Astrocyte (in vitro differentiated cells and primary cell): ENCODE data around the gene HPS3.

Experiments
- CTCF ChIP-seq: IDR thresholded peaks from 2 replicates; pipeline ENCODE4 v1.5.1; 2011; ENCODE audit warnings: low read depth, mild to moderate bottlenecking, inconsistent platforms, low read length, moderate library complexity; ENCODE audit not compliant: insufficient read depth
- EZH2 ChIP-seq: IDR thresholded peaks from 2 replicates; pipeline ENCODE4 v1.6.1; 2012; ENCODE audit warnings: mild to moderate bottlenecking, low read length, inconsistent platforms; ENCODE audit not compliant: insufficient read depth

- TF ChIP-seq CTCF (no peak), EZH2 (no peak)
These were observed 16.5 kb downstream of the HPS3 start for GRCh38 chr3:149145974-149146373.
